ENCODE measurements around the gene SEC11C. TPM values are rescaled to one million over a fixed set of nuclear protein-coding genes. Genes with fewer than 3 reads are reported as not detected.

Gene SEC11C
- total and polyA plus RNA-seq, 12 donors: 31.5 to 392 (median 58.7) TPM

- no peaks in the 10 kb centered on the region for H3K36me3 ChIP-seq (replicated peaks in 1 of 2)
- H3K4me3 ChIP-seq: no peak overlapping the region
- H3K27me3 ChIP-seq: no peaks in the 10 kb centered on the region
- no peak overlapping the region for H3K27ac ChIP-seq
- TF ChIP-seq CTCF (IDR thresholded peaks at IDR 0.05) (no peak), POLR2A (IDR thresholded peaks at IDR 0.05) (no peak)
- intact Hi-C loops (cut with DNase I): no loop called here
- WGBS, 4 donors: 83 to 97% (median 95%) methylated on average over 10 of the region's 10 CpGs
- no peaks in the 10 kb centered on the region for H3K4me1 ChIP-seq (replicated peaks in 1 of 2)
- DNase-seq: no peak
- H3K9me3 ChIP-seq (replicated peaks in 1 of 3): no peaks in the 10 kb centered on the region
Observed at GRCh38 chr18:59159986-59160385, 20.3 kb downstream of the SEC11C start.

- Histone ChIP-seq H3K27ac (no peak overlapping the region), H3K36me3 (replicated peaks in 1 of 2) (no peaks in the 10 kb centered on the region), H3K27me3 (no peaks in the 10 kb centered on the region), H3K9me3 (replicated peaks in 1 of 3) (peaks cover 0 to 11% (median 9%) of the 10 kb centered on the region in 3 donors), H3K4me1 (replicated peaks in 1 of 2) (no peaks in the 10 kb centered on the region), H3K4me3 (no peak overlapping the region)
- intact Hi-C loops (cut with DNase I): no loop called here
- WGBS, 4 donors: 81 to 86% (median 84%) methylated on average over 2 of the region's 2 CpGs
- no peak for DNase-seq
- TF ChIP-seq CTCF (IDR thresholded peaks at IDR 0.05) (no peak), POLR2A (IDR thresholded peaks at IDR 0.05) (no peak)
Observed at GRCh38 chr18:59172664-59173249, 33.1 kb downstream of the SEC11C start.

- intact Hi-C loops (cut with DNase I): no loop called here
- no peaks in the 10 kb centered on the region for H3K4me1 ChIP-seq (replicated peaks in 1 of 2)
- 82 to 89% (median 84%) methylated on average over 4 of the region's 4 CpGs for WGBS, 4 donors
- no peaks in the 10 kb centered on the region for H3K36me3 ChIP-seq (replicated peaks in 1 of 2)
- H3K27ac ChIP-seq: no peak overlapping the region
- H3K9me3 ChIP-seq (replicated peaks in 1 of 3): peaks cover 0 to 9% (median 6%) of the 10 kb centered on the region in 3 donors
- no peaks in the 10 kb centered on the region for H3K27me3 ChIP-seq
- TF ChIP-seq POLR2A (IDR thresholded peaks at IDR 0.05) (no peak), CTCF (IDR thresholded peaks at IDR 0.05) (no peak)
- no peak for DNase-seq
- no peak overlapping the region for H3K4me3 ChIP-seq
Observed at GRCh38 chr18:59177485-59177884, 37.8 kb downstream of the SEC11C start.

- intact Hi-C loops (cut with DNase I): no loop called here
Observed at GRCh38 chr18:59180150-59180845, 40.6 kb downstream of the SEC11C start.

More at GRCh38 chr18:59180150-59180845, 40.6 kb downstream of the SEC11C start:
- H3K27me3 ChIP-seq: no peaks in the 10 kb centered on the region
- no peaks in the 10 kb centered on the region for H3K36me3 ChIP-seq (replicated peaks in 1 of 2)
- WGBS, 4 donors: 59 to 73% (median 64%) methylated on average over 9 of the region's 9 CpGs
- no peaks in the 10 kb centered on the region for H3K4me1 ChIP-seq (replicated peaks in 1 of 2)
- H3K27ac ChIP-seq: no peak overlapping the region
- no peak overlapping the region for H3K4me3 ChIP-seq
- no peak for DNase-seq
- TF ChIP-seq POLR2A (IDR thresholded peaks at IDR 0.05): no peak
- no peak for TF ChIP-seq CTCF (IDR thresholded peaks at IDR 0.05)
- H3K9me3 ChIP-seq (replicated peaks in 1 of 3): no peaks in the 10 kb centered on the region

Data from adrenal gland (tissue), 12 donors.